ENCODE results near the gene PAQR3.
"Not testable (repeated sequence)": the region's sequence is repeated elsewhere in the genome, so short reads cannot be mapped to it uniquely, and the experiment has no call there.

Gene PAQR3

DNA sequence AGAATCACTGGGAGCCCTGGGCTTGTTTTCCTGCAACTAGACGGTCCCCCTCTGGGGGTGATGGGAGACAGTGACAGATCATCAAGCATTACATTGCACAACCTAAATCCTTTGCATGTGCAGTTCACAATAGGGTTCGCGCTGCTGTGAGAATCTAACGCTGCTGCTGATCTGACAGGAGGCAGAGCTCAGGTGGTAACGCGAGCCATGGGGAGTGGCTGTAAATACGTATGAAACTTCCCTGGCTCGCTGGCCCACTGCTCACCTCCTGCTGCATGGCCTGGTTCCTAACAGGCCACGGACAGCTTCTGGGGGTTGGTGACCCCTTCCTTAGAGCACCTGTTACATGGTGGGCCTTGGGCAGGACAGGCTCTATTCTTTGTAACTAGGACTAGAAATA, 10.4 kb downstream of the PAQR3 start:
- DNase-seq (ENCODE audit: low read depth in 2 of 2), result no peak

- DNase-seq (ENCODE audit: low read depth in 2 of 2), result no peak
Observed at GRCh38 chr4:78926826-78927225, 12.4 kb downstream of the PAQR3 start.

DNA sequence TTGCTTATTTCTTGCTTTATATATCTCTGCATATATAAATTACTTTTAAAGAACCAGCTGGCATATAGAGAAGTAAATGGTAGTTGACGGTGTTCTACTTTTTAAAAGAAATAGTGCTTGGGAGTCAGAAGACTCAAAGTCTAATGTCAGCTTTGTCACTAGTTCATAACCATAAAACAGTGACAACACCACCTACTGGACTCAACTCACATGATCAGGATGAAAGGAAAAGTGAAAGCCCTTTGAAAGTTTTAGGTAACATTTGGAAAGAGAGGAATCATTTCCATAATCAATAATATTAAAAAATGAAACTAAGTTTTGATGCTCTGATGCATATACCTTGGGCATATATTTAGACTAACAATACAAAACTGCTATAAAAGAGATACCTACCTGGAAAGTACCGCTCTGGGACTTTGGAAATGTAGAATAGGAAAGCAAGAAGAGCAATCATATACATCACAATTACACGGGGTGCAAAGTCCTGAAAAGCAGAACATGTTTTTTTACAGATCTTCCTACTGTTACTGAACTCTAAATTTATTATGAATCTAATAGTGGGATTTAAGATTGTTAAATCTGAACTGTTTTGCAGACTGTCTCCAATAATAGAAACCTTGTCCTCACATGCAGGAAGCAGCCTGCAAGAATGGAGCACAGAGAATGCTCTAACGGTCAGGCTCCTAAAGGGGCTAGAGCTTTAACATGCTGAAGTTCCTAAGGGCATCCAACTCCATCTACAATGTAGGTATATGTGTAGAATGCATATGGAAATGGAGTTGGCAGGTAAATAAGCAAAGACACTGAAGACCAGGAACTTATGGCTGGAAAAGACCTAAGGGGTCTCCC, 15.6 kb downstream of the PAQR3 start:
- no peak for DNase-seq (ENCODE audit: low read depth in 2 of 2)

GRCh38 chr4:78922207-78922606, 17.0 kb downstream of the PAQR3 start:
- DNase-seq (ENCODE audit: low read depth in 2 of 2), result no peak

GRCh38 chr4:78910612-78911011, 28.6 kb downstream of the PAQR3 start:
- no peak for DNase-seq (ENCODE audit: low read depth in 2 of 2)

DNA sequence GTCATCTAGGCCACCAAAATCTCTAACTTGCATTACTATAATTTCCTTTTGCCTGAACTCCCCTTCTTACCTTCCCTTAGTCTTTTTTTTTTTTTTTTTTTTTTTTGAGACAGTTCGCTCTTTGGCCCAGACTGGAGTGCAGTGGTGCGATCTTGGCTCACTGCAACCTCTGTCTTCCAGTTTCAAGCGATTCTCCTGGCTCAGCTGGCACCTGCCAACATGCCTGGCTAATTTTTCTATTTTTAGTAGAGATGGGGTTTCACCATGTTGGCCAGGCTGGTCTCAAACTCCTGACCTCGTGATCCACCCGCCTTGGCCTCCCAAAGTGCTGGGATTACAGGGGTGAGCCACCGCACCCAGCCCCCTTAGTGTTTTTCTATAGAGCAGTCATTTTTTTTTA, 30.3 kb downstream of the PAQR3 start:
- not testable (repeated sequence) for DNase-seq (ENCODE audit: low read depth in 2 of 2)

GRCh38 chr4:78907638-78908037, 31.6 kb downstream of the PAQR3 start:
- no peak for DNase-seq (ENCODE audit: low read depth in 2 of 2)

DNA sequence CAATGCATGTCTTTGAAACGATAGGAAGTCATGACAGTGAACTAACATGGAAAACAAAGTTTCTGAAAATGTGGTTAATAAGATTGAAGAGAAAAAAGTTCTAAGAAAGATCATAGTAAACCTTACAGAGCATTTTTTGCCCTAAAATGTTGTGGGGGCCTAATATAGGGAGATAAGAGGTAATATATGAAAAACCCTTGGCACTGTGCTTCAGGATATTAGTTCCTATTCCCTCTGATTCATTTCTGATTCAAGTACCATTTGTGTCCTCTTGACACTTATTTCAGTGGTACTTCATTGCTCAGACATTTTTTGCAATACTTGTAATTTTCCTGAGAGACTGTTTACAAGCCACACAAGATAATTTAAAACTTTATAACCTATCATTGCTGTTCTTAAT, 35.1 kb downstream of the PAQR3 start:
- no peak for DNase-seq (ENCODE audit: low read depth in 2 of 2)

DNA sequence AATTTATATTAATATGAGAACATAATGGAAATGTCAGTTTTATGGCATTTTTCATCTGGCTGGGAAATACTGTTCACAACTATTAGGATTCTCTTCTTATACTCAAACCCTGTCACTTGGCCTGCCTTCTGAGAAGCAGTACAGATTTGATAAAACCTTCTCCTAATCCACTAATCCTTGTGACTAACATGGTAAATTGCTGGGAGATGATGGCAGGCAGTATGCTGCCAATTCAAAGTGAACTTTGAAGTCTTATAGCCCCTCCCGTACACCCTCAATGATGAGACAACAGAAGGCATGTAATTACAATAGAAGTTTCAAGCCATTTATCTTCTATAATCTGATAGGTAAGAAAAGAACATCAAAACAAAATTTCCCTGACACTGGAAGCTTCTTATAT, 36.9 kb downstream of the PAQR3 start:
- no peak for DNase-seq (ENCODE audit: low read depth in 2 of 2)

- DNase-seq (ENCODE audit: low read depth in 2 of 2), result no peak
Observed at GRCh38 chr4:78901882-78902281, 37.4 kb downstream of the PAQR3 start.

GRCh38 chr4:78899302-78899701, 39.9 kb downstream of the PAQR3 start:
- DNase-seq (ENCODE audit: low read depth in 2 of 2), result no peak

DNA sequence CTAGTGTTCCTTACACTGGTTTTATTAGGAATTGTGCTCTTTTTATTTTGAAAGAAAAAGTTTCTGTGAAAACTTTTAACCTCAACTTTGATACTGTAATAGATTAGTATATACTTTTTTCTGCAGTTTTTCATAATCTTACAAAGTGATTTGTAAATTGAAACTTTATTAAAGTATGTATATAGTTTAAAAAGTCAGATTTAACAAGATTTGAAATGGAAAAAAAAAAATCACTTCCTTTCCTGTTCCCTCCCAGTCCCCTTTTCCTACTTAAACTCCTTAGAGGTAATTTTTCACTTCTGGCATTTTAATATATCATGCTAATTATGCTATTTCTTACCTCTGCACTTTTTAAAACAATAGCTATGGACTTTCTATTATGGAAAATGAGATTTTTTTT, 49.3 kb downstream of the PAQR3 start:
- no peak for DNase-seq (ENCODE audit: low read depth in 2 of 2)

GRCh38 chr4:78885598-78885997, 53.6 kb downstream of the PAQR3 start:
- no peak for DNase-seq (ENCODE audit: low read depth in 2 of 2)

- DNase-seq (ENCODE audit: low read depth in 2 of 2), result no peak
Observed at GRCh38 chr4:78880874-78881492, 58.3 kb downstream of the PAQR3 start.

GRCh38 chr4:78878031-78878430, 61.2 kb downstream of the PAQR3 start:
- no peak for DNase-seq (ENCODE audit: low read depth in 2 of 2)

DNA sequence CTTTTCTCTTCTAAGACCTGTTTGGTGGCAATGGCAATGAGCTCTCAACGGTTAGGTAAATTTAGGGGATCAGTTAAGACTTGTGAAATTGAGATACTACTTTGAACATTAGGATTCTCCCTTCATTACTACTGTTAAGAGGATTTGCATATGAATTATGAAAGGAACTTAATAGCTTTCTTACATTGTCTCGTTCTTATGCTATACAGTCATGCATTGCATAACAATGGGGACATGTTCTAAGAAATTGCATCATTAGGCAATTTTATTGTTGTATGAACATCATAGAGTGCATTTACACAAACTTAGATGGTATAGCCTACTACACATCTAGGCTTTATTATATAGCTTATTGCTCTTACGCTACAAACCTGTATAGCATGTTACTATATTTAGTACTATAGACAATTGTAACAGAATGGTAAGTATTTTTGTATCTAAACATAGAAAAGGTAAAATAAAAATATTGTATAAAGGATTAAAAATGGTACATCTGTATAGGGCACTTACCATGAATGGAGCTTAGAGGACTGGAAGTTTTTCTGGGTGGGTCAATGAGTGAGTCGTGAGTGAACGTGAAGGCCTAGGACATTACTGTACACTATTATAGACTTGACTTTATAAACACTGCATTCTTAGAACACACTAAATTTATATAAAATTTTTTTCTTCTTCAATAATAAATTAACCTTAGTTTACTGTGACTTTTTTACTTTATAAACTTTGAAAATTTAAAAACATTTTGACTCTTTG, 62.5 kb downstream of the PAQR3 start:
- no peak for DNase-seq (ENCODE audit: low read depth in 2 of 2)

- no peak for DNase-seq (ENCODE audit: low read depth in 2 of 2)
Observed at GRCh38 chr4:78870056-78870455, 69.2 kb downstream of the PAQR3 start.

GRCh38 chr4:78868712-78869111, 70.5 kb downstream of the PAQR3 start:
- DNase-seq (ENCODE audit: low read depth in 2 of 2), result not testable (repeated sequence)

GRCh38 chr4:78865451-78865850, 73.8 kb downstream of the PAQR3 start:
- DNase-seq (ENCODE audit: low read depth in 2 of 2), result no peak

- DNase-seq (ENCODE audit: low read depth in 2 of 2), result no peak
Observed at GRCh38 chr4:78864405-78865024, 74.7 kb downstream of the PAQR3 start.

- DNase-seq (ENCODE audit: low read depth in 2 of 2), result no peak
Observed at GRCh38 chr4:78863991-78864390, 75.2 kb downstream of the PAQR3 start.

GRCh38 chr4:78863254-78863869, 75.9 kb downstream of the PAQR3 start:
- no peak for DNase-seq (ENCODE audit: low read depth in 2 of 2)
